IPS-11a (cell line): ENCODE results near the gene SNRPD3.

Experiments used
- H3K4me3 ChIP-seq: one replicate; pipeline ENCODE4 v1.5.1; 2013; ENCODE audit warnings: low read depth, low read length, control low read depth

SNRPD3 gene

GRCh38 chr22:24566899-24567511, 11.2 kb downstream of the SNRPD3 start:
- H3K4me3 ChIP-seq: no peak overlapping the region

- no peak overlapping the region for H3K4me3 ChIP-seq
Measured at GRCh38 chr22:24567668-24568067, 11.9 kb downstream of the SNRPD3 start.

DNA sequence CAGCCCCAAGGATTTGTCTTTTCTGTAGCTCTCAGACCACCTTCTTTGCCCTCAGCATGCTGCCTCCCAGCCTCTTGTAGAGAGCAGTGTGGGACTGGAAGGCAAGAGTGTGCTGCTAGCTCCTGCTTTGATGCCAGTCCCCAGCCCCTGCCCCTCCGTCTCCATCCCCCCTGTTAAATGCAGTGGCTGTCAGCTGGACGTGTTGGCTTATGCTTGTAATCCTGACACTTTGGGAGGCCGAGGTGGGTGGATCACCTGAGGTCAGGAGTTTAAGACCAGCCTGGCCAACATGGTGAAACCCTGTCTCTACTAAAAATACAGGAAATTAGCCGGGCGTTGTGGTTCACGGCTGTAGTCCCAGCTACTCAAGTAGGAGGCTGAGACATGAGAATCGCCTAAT, 15.5 kb downstream of the SNRPD3 start:
- H3K4me3 ChIP-seq: no peak overlapping the region

DNA sequence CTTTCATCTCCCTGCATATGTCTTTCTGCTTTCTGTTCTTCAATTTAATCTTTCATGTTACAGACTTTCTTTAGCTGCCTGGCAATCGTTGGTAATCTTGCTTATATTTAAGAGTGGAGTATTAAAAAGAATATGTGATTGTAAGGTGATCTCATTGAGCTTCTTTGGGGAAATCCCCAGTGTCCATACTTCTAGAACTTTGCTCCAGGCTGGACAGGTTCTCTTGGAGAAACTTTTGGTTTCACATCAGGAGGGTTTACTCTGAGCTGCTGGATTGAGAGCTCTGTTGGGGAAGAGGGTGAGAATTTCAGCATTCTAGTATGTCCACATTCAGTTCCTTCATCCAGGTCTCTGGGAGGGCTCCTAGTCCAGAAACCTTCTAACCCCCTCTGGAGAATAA, 21.0 kb downstream of the SNRPD3 start:
- H3K4me3 ChIP-seq: no peak overlapping the region

GRCh38 chr22:24578355-24579257, 22.8 kb downstream of the SNRPD3 start:
- no peak overlapping the region for H3K4me3 ChIP-seq

- no peak overlapping the region for H3K4me3 ChIP-seq
Measured at GRCh38 chr22:24579258-24579601, 23.4 kb downstream of the SNRPD3 start.

DNA sequence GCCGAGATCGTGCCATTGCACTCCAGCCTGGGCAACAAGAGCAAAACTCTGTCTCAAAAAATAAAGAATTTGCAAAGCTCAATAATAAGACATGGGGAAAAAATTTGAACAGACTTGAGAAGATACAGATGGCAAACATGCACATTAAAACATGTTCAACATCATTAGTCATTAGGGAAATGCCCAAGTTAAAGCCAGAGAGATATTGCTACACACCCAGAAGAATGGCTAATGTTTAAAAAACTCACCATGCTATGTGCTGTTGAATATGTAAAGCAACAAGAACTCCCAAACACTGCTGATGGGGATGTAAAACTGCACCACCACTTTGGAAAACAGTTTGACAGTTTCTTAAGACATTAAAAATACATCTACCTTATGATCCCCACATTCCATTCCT, 24.5 kb downstream of the SNRPD3 start:
- H3K4me3 ChIP-seq: no peak overlapping the region

GRCh38 chr22:24582056-24582814, 26.4 kb downstream of the SNRPD3 start:
- no peak overlapping the region for H3K4me3 ChIP-seq

DNA sequence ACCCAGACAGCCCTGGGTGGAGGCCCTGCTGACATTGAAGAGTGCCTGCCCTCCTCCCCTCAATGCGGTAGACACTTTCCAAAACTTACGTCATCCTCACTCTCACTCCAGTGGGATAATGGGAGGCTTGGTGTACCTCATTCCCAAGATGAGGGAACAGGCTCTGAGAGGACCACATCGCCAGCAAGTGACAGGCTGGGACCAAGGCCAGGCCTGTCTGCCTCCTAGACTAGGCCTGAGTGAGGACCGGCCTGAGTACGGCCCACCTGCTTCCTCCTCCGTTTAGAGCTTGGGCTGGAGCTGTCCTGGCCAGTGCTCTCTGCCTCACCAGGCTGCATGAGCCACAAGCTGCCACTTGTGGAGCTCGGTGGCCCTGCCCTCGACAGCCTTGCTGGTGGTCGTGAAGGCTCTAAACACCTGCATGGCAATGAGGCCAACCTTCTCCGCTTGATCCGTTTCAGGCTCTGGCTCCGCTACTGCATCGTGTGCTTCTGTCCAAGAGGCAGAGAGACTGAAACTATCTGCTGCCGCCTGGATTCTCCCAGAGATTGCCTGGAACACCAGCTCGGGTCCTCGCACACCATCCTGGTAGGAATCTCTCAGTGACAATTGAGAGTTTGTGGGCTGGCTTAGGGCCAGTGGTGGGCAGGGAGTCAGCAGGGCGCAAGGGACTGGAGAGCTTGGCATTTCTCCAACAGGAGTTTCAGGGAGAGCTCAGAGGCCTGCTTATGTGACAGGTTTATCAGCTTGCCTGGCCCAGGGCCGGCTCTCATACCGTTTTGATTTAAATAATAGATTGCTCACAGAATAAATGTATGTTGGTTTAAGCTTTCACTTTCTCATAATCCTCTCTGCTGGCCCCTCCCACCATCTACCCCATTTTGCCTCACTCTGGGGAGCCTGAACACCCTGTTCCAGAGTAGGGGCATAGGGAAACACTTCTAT, 27.7 kb downstream of the SNRPD3 start:
- no peak overlapping the region for H3K4me3 ChIP-seq

- no peak overlapping the region for H3K4me3 ChIP-seq
Measured at GRCh38 chr22:24584166-24584790, 28.5 kb downstream of the SNRPD3 start.

DNA sequence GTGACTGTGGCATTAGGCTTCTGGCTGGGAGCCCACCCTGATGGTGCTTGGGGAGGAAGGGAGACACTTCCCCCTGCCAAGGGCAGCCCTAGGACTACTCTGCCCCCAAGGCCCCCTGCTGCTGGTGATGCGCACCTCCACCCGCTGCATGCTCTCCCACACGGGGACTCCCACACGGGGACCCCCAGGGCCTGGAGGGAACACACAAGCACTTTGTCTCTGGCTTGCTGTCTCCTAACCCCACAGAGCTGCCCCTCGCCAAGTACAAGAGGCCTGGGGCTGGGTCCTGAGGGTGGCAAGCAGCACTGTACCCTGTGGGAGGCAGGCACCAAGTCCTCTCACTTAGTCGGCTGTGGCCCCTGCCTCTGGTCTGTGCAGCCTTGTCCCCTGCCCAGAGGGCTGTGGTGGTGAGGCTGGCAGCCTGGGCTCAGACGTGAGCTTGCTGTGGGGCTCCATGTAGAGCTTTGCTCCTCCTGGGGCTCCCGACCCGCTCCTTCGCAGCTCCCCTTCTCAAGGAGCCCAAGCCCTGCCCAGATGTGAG, 29.1 kb downstream of the SNRPD3 start:
- H3K4me3 ChIP-seq: no peak overlapping the region

DNA sequence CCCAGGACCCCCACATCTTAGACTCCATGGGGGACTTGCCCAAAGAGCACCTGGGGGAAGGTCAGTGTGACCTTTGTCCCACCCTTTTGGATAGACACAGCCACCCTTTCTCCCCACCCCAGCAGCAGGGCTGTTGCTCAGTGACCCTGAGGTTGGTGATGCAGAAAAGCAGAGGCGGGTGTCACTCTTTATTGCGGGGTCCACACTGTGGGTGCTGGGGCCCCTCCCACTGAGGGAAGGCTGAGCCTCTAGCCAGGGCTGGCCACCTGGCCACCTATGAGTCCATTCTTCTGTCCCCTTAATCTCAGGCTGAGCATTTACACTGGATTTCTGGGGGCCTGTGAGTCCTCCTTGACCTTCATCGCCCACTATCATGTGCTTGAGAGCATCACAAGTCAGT, 29.7 kb downstream of the SNRPD3 start:
- H3K4me3 ChIP-seq: no peak overlapping the region

- H3K4me3 ChIP-seq: no peak overlapping the region
Measured at GRCh38 chr22:24585927-24586546, 30.2 kb downstream of the SNRPD3 start.

DNA sequence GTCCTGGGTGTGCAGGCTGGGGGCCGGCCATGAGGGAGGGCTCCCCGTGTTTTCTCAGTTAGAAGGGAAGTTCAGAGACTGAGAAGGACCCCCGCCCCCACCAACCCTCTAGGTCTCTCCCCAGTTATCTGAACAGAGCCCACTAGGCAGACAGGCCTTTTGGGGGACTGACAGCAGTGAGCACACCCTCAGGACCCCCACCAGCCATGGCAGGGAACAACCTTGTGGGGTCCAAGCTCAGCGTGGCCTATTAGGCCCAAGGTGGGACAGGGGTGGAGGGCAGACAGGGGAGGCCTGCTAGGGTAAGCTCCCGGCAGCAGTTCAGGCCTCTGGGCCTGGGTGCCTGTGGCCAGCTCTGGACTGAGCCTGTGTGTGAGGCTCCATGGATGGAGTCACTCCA, 31.5 kb downstream of the SNRPD3 start:
- H3K4me3 ChIP-seq: no peak overlapping the region

DNA sequence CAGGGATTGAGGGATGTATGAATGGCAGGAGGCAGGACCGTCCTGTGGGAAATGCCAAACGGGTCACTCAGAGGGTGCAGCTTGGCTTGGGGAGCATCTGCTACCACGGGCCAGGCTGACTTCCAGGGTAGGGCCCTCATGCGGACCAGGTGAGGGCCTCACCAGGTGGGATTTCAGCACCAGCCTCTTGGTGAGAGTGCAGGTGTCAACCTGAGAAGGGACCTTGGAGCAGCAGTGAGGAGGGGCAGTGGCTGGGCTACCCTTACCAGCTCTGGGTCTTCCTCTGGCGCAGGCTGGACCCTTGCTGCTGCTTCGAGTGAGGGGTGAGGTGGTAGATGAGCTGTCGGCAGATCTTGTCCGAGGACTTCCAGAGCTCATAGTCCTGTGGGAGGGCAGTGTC, 32.1 kb downstream of the SNRPD3 start:
- no peak overlapping the region for H3K4me3 ChIP-seq

DNA sequence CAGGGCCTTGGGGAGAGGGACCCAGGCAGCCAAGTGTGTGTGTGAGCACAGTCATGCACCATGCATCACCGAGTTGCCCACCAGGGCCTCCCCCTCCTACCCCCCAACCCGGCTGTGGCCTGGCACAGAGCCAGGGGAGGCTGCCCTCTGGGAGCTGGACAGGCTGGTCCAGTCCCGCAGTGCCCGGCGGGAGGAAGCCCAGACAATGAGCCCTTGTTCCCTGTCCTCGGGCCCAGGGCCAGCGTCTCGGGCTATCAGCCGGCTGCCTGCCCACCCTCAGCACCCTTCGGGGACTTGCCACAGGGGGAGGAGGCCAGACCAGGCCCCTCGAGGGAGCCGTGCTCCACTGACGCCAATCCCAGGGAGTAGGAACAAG, 32.6 kb downstream of the SNRPD3 start:
- H3K4me3 ChIP-seq: no peak overlapping the region

GRCh38 chr22:24588757-24589481, 33.1 kb downstream of the SNRPD3 start:
- no peak overlapping the region for H3K4me3 ChIP-seq

DNA sequence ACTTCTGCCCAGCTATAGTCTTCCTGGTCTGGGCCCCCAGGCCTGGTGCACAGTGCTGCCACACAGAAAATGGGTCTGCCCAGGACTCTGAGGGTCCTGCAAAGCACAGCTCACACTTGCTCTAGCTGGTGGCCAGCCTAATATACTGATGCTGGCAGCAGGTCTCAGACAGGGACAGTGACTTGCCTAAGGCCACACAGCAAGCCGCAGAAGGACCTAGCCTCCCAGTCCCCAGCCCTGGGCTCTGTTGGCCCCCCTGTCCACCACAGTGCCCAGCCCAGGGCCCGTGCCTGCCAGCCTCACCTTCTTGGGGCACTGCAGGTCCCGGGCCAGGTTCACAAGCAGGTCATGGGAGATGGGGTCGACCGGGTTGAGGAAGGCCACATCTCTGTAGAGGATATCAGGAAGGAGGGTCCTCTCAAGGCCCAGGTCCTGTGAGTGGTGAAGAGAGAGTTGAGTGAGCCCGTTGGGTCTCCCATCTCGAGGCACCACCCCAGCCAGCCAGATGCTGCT, 33.8 kb downstream of the SNRPD3 start:
- no peak overlapping the region for H3K4me3 ChIP-seq
